Mucosa of stomach (tissue), 1 donor: ENCODE data around the gene LEO1.

ENCODE experiments used
- H3K27me3 ChIP-seq: one replicate; pipeline ENCODE4 v1.7.0; 2013; ENCODE audit warnings: mild to moderate bottlenecking, low read length; ENCODE audit not compliant: control insufficient read depth, insufficient read depth
- H3K36me3 ChIP-seq: one replicate; pipeline ENCODE4 v1.7.0; 2013; ENCODE audit warnings: low read length; ENCODE audit not compliant: control insufficient read depth, insufficient read depth
- H3K4me1 ChIP-seq: one replicate; pipeline ENCODE4 v1.7.0; 2013; ENCODE audit warnings: mild to moderate bottlenecking, low read length; ENCODE audit not compliant: control insufficient read depth, insufficient read depth
- H3K4me3 ChIP-seq: one replicate; pipeline ENCODE4 v1.7.0; 2013; ENCODE audit warnings: low read length
- H3K9ac ChIP-seq: one replicate; pipeline ENCODE4 v1.7.0; 2013; ENCODE audit warnings: mild to moderate bottlenecking, low read length, moderate library complexity
- H3K9me3 ChIP-seq: one replicate; pipeline ENCODE4 v1.7.0; 2013; ENCODE audit warnings: mild to moderate bottlenecking, low read length, moderate library complexity; ENCODE audit not compliant: control insufficient read depth
- donor health status: Pancreatic carcinoma.

LEO1 gene

GRCh38 chr15:51912528-51912927 is 59.0 kb downstream of the LEO1 start:
- no peak overlapping the region for H3K4me3 ChIP-seq
- no peaks in the 10 kb centered on the region for H3K36me3 ChIP-seq
- H3K9me3 ChIP-seq = no peaks in the 10 kb centered on the region
- H3K4me1 ChIP-seq = peaks cover 3% of the 10 kb centered on the region
- H3K9ac ChIP-seq = no peak overlapping the region
- H3K27me3 ChIP-seq = no peaks in the 10 kb centered on the region

GRCh38 chr15:51909584-51909983 is 62.0 kb downstream of the LEO1 start:
- H3K9me3 ChIP-seq = no peaks in the 10 kb centered on the region
- H3K4me1 ChIP-seq = peaks cover 9% of the 10 kb centered on the region
- H3K9ac ChIP-seq = no peak overlapping the region
- H3K27me3 ChIP-seq = no peaks in the 10 kb centered on the region
- no peaks in the 10 kb centered on the region for H3K36me3 ChIP-seq
- no peak overlapping the region for H3K4me3 ChIP-seq

DNA sequence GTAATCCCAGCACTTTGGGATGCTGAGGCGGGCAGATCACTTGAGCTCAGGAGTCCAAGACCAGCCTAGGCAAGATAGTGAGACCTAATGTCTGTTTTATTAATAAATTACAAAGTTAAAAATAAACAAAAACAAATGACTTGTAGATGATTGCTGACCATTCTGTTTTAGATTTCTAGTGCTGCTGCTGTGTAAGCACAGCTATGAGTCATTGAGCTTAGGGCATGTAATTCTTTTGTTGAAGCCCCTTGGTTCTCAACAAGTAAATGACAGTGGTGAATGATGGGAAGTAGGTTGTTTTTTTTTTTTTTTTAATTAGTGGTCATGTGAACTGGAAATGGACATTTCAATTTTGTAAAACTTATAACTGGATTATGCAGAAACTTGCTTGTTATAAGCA is 63.3 kb downstream of the LEO1 start:
- H3K4me1 ChIP-seq = peaks cover 11% of the 10 kb centered on the region
- H3K27me3 ChIP-seq = no peaks in the 10 kb centered on the region
- no peak overlapping the region for H3K9ac ChIP-seq
- no peaks in the 10 kb centered on the region for H3K9me3 ChIP-seq
- H3K4me3 ChIP-seq = no peak overlapping the region
- H3K36me3 ChIP-seq = no peaks in the 10 kb centered on the region

DNA sequence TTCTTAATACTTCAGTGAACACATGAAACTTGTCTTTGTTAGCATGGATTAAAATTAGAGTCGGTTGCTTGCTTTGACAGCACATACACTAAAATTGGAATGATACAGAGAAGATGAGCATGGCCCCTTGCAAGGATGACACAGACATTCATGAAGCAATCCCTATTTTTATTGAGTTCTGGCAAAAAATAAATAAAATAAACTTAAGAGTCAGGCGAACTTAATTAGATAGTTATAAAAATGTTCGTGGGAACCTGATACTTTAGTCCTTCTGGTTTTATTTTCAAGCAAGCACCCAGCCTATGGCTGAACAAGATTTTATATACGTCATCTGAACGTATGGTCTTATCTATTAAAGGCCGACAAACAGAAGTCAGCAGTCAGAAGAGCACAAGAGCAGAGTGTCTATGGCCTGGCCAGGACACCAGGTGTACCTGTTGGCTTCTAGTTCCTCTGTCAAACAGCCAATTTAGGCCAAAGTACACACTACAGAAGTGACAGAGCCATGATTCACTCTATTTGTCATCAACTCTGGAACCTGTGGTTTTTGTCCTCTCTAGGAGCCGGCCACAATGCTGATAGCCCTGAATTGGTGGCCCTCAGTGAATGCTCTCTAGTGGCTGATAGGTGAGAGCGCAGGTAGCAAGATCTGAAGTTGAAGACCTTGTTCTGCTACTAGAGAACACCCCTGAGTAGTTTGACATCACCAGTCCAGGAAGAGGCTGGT is 64.3 kb downstream of the LEO1 start:
- Histone ChIP-seq H3K9ac (no peak overlapping the region), H3K36me3 (no peaks in the 10 kb centered on the region), H3K4me3 (no peak overlapping the region), H3K9me3 (no peaks in the 10 kb centered on the region), H3K4me1 (peaks cover 11% of the 10 kb centered on the region), H3K27me3 (no peaks in the 10 kb centered on the region)

DNA sequence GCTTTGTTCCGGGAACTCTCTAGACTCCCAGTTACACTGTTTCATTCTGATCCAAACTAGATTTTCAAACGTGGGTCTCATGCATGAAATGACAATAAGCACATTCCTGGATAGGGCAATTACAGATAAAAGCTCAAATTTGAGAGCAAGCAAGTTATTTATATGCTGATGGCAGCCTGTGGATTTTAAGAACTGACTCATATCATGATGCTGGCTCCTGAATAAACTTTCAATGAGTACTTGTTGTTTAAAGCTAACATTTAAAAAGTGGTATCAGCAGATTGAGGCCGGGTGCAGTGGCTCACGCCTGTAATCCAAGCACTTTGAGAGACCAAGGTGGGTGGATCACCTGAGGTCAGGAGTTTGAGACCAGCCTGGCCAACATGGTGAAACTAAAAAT is 66.6 kb downstream of the LEO1 start:
- no peaks in the 10 kb centered on the region for H3K27me3 ChIP-seq
- no peaks in the 10 kb centered on the region for H3K9me3 ChIP-seq
- H3K36me3 ChIP-seq = no peaks in the 10 kb centered on the region
- H3K4me3 ChIP-seq = no peak overlapping the region
- no peak overlapping the region for H3K9ac ChIP-seq
- H3K4me1 ChIP-seq = peaks cover 11% of the 10 kb centered on the region

DNA sequence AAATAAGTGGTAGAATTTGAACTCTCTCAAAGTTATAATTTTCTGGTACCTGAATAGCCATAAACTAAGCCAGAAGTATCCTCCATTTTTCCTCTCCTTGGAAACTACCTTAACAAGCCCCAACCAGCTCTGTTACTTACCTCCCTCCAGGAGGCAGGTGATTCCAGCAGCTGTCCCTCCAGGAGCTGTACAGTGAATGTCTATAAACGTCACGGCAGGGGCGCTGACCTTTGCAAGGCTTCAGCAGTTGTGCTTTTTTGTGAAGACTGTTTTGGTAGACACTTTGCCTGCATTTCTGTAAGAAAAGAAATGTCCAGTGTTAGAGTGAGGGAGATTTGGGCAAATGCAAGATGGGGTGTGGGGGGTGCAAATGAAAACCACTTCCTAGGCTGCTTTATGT is 67.2 kb downstream of the LEO1 start:
- Histone ChIP-seq H3K9me3 (no peaks in the 10 kb centered on the region), H3K4me3 (no peak overlapping the region), H3K9ac (no peak overlapping the region), H3K36me3 (no peaks in the 10 kb centered on the region), H3K27me3 (no peaks in the 10 kb centered on the region), H3K4me1 (peaks cover 11% of the 10 kb centered on the region)

DNA sequence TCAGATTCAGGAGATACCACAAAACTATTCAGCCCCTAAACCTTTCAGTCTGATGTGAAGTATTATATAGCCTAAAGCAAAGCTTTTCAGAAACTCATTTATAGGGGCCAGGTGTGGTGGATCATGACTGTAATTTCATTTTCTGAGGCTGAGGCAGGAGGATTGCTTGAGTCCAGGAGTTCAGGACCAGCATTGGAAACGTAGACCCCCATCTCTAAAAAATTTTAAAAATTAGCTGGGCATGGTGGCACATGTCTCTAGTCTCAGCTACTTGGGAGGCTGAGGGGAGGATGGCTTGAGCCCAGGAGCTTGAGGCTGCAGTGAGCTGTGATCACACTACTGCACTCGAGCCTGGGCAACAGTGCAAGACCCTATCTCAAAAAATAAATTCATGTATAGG is 82.1 kb downstream of the LEO1 start:
- no peaks in the 10 kb centered on the region for H3K27me3 ChIP-seq

DNA sequence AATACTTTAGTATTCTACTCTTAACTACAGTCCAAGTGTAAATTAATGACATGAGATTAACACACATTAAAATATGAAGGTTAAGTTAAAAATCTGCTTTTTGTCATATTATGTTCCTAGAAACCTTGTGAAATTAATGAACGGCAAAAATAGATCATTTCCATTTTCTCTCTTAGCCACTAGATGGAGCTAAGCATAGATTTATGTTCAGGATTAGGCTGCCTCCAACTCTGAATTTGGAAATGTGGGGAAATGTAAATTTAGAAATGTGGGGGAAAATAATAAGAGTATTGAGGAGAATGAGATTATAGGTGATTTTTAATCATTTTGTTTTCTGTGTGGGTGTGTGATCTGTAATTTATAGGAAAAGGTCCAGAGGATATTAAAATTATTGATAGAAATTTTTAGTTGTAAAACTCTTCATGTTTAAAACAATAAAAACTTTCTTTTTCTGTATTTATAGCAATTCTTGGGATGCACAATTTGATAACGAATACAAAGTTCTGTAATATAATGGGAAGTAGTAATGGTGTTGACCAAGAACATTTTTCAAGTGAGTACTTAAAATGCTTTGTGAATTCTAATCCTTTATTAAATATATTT is 82.9 kb downstream of the LEO1 start:
- H3K9me3 ChIP-seq = no peaks in the 10 kb centered on the region
- H3K4me1 ChIP-seq = no peaks in the 10 kb centered on the region
- no peak overlapping the region for H3K9ac ChIP-seq
- no peaks in the 10 kb centered on the region for H3K36me3 ChIP-seq
- no peak overlapping the region for H3K4me3 ChIP-seq
- H3K27me3 ChIP-seq = no peaks in the 10 kb centered on the region

More for the DNA sequence above, 82.1 kb downstream of the LEO1 start:
- H3K36me3 ChIP-seq = no peaks in the 10 kb centered on the region
- H3K4me1 ChIP-seq = no peaks in the 10 kb centered on the region
- H3K9ac ChIP-seq = no peak overlapping the region
- no peaks in the 10 kb centered on the region for H3K9me3 ChIP-seq
- H3K4me3 ChIP-seq = no peak overlapping the region
